GM18498 (cell line): ENCODE results near the gene C19orf33.
"Not testable (repeated sequence)": the region's sequence is repeated elsewhere in the genome, so short reads cannot be mapped to it uniquely, and the experiment has no call there.

ENCODE experiments used
- ATAC-seq: cut with Tn5 transposase; IDR thresholded peaks from one replicate; pipeline ENCODE4 v1.9.1; 2021; ENCODE audit warnings: mild to moderate bottlenecking, moderate library complexity; ENCODE audit not compliant: unreplicated experiment

C19orf33 gene

DNA sequence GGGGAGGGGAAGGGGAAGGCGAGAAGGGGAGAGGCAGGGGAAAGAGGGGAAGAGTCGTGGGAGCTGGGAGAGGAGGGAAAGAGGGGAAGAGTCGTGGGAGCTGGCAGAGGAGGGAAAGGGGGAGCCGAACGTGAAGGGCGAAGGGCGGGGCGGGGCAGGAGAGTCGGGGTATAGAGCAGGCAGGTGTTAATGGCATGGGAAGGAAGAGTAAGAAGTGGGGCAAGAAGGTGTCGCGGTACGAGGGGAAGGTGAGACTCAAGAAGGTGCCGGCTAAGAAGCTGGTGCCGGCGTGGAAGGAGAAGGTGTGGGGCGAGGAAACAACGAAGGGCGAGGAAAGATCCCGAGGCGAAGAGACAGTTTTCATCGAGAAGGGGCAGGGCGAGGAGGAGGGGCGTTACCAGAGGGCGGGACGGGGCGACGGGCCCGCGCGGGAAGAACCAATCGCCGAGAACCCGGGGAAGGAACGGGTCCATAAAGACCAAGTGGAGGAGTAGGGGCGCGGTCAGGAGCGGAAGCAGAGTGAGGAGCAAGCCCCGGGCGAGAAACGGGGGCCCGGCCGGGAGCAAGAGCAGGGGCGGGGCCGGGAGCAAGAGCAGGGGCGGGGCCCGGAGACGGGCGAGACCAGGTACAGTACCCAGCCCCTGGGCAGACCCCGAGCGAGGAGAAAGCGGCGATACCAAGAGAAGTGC lies 32.0 kb downstream of the C19orf33 start:
- ATAC-seq, result peak; percentile 70

DNA sequence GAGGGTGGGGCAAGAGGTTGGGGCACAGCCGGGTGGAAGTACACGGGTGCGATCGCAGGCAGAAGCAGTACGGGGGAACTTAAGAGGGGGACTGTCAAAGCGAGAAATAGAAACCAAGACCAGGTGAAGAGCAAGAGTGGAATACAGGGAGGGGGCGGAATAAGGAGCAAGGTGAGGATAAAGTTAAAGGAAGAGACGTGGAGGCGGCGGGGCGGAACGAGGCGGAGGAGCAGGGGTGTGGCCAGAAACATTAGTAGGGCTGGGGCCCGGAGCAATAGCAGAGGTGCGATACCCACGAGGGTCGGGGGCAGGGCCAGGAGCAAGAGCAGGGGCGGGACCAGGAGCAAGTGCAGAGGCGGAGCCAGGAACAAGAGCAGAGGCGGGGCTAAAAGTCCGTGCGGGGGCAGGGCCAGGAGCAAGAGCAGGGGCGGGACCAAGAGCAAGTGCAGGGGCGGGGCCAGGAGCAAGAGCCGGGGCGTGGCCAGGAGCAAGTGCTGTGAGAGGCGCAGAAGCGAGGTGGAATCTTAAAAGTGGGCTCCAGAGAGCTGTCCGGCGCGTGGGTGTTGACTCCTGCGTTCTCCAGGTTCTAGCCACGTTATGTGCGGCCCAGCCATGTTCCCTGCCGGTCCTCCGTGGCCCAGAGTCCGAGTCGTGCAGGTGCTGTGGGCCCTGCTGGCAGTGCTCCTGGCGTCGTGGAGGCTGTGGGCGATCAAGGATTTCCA lies 32.7 kb downstream of the C19orf33 start:
- peak; percentile 58 for ATAC-seq

DNA sequence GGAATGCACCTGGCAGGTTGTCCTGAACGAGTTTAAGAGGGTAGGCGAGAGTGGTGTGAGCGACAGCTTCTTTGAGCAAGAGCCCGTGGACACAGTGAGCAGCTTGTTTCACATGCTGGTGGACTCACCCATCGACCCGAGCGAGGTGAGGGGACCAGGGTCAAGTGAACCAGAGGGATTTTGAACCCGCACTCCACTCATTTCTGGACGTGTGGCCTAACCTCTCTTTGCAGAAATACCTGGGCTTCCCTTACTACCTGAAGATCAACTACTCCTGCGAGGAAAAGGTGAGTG lies 33.3 kb downstream of the C19orf33 start:
- ATAC-seq, result no peak

DNA sequence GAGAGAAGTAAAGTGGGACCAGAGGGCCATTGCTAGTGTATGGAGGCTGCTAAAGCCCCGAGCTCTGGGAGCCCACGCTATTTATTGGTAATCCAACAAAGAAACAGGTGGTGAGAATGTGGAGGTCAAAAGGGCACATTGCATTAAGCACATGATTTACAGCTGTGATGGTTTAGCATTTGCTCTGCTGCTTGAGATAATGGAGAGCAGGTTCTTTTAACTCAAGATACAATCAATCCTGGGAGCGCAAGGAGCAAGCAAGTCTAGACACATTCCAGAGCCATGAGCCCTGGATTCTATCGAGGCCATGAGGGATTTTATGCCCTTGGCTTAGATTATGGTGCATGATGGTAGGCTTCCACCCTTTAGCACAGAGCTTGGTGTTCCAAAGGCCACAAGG lies 35.0 kb downstream of the C19orf33 start:
- not testable (repeated sequence) for ATAC-seq

DNA sequence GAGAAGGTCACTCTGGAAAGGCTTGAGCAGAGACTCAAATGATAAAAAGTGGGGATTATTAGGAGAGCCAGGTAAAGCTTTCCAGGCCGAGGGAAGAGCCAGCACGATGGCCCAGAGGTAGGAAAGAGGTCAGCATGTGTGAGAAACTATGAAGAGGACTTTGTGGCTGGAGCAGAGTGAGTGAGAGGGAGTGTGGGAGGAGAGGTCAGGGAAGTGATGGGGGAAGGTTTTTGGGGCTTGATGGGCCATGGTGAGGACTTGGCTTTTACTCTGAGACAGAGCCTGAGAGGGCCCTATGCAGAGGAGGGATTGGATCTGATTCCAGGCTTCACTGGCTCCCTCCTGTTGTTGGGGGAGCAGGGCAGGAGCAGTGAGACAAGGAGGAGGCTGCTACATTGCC lies 36.9 kb downstream of the C19orf33 start:
- ATAC-seq, result no peak

DNA sequence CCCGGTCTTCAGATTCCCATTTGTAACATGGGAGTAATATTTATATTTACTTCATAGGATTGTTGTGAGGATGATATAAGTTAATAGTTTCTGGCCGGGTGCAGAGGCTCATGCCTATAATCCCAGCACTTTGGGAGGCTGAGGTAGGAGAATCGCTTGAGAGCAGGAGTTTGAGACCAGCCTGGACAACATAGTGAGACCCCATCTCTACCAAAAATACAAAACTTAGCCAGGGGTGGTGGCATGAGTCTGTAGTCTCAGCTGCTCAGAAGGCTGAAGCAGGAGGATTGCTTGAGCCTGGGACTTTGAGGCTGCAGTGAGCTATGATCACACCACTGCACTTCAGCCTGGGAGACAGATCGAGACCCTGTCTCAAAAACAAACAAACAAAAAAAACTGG lies 42.8 kb downstream of the C19orf33 start:
- ATAC-seq, result no peak

DNA sequence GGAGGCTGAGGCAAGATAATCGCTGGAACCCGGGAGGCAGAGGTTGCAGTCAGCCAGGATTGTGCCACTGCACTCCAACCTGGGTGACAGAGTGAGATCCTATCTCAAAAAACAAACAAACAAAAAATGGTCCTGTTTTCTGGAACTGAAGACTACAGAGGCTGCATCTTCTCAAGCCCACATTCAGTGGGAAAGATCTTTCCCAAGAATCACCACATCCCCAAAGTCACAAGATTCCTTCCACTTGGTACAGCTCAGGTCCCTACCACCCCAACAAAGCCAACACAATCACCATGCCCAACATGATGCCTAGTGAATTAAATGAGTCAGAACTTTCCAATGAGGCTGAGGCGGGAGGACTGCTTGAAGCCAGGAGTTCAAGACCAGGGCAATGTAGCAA lies 46.8 kb downstream of the C19orf33 start:
- ATAC-seq, result no peak

DNA sequence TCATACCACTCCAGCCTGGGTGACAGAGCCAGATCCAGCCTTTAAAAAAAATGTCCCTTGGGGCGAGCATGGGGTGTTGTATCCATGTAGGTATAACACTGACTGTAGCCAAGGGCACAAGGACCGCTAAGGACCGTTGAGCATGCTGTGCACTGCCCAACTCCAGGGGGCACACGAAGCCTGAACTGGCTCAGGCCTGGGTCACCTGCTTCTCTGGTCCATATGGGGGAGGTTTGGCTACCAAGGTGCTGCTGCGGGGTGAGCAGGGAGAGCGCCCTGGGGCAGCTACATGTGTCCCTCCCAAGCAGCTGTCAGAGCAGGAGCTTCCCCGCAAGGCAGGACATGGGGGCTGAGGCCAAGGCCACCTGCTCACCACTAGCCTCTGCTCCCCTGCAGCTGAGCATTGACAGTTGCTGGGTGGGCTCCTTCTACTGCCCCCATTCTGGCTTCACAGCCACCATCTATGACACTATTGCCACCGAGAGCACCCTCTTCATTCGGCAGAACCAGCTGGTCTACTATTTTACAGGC lies 47.9 kb downstream of the C19orf33 start:
- no peak for ATAC-seq

DNA sequence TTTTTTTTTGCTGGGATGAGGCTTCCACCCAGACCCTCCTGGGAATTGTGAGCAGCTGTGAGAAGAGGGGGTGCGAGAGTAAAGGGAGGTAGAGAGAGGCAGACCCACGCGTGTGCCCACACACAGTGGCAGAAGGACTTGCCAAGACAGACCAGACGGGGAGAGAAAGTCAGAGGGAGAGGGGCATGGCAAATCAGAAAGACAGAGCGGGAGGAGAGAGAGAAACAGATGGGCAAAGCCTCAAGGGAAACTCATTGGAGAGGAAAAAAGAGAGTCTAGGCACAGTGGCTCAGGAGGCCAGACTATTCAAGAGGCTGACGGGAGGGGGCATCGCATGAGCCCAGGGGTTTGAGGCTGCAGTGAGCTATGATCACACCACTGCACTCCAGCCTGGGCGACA lies 48.6 kb downstream of the C19orf33 start:
- ATAC-seq, result no peak
